ENCODE data around the gene KDELR3. TPM values are rescaled to one million over a fixed set of nuclear protein-coding genes. Genes with fewer than 3 reads are reported as not detected.
A peak's percentile ranks its signal among the peaks of the same experiment; 100 is the strongest.

The KDELR3 gene
- total and polyA plus RNA-seq, 2 donors, result 1.9 to 2.3 TPM

GRCh38 chr22:38453066-38453672 is 14.7 kb upstream of the KDELR3 start:
- 96% methylated on average over 11 of the region's 11 CpGs for WGBS

GRCh38 chr22:38453996-38454352 is 13.9 kb upstream of the KDELR3 start:
- peaks cover 0 to 3% of the 10 kb centered on the region in 2 donors for H3K9me3 ChIP-seq (ENCODE audit: control insufficient read depth in 2 of 2, insufficient read depth in 1 of 2, low read length in 1 of 2)
- peaks cover 0 to 90% of the 10 kb centered on the region in 2 donors for H3K27me3 ChIP-seq (ENCODE audit: control insufficient read depth in 2 of 2, insufficient read depth in 1 of 2, low read length in 1 of 2)
- H3K4me1 ChIP-seq (ENCODE audit: control insufficient read depth in 2 of 2, insufficient read depth in 2 of 2, low read length in 2 of 2), result peaks cover 21 to 30% of the 10 kb centered on the region in 2 donors
- no peak for DNase-seq (ENCODE audit: low read depth in 6 of 9, low spot score in 9 of 9)
- H3K4me3 ChIP-seq (ENCODE audit: low read length in 2 of 2), result peak overlapping the region; percentile 19 to 64
- 30% methylated on average over 3 of the region's 3 CpGs for WGBS
- no peak overlapping the region for H3K27ac ChIP-seq (ENCODE audit: low read depth in 1 of 2, low read length in 1 of 2)
- no peaks in the 10 kb centered on the region for H3K36me3 ChIP-seq (ENCODE audit: control insufficient read depth in 2 of 2, insufficient read depth in 2 of 2, low read length in 1 of 2)

More at GRCh38 chr22:38453066-38453672, 14.7 kb upstream of the KDELR3 start:
- Histone ChIP-seq H3K9me3 (ENCODE audit: control insufficient read depth in 2 of 2, insufficient read depth in 1 of 2, low read length in 1 of 2) (peaks cover 0 to 3% of the 10 kb centered on the region in 2 donors), H3K4me1 (ENCODE audit: control insufficient read depth in 2 of 2, insufficient read depth in 2 of 2, low read length in 2 of 2) (peaks cover 21 to 28% of the 10 kb centered on the region in 2 donors), H3K27ac (ENCODE audit: low read depth in 1 of 2, low read length in 1 of 2) (no peak overlapping the region), H3K4me3 (ENCODE audit: low read length in 2 of 2) (no peak overlapping the region), H3K27me3 (ENCODE audit: control insufficient read depth in 2 of 2, insufficient read depth in 1 of 2, low read length in 1 of 2) (peaks cover 0 to 92% of the 10 kb centered on the region in 2 donors), H3K36me3 (ENCODE audit: control insufficient read depth in 2 of 2, insufficient read depth in 2 of 2, low read length in 1 of 2) (no peaks in the 10 kb centered on the region)
- DNase-seq (ENCODE audit: low read depth in 6 of 9, low spot score in 9 of 9), result no peak

- peak in 5 of 9 donors; percentile 47 to 82 (median 63) for DNase-seq (ENCODE audit: low read depth in 6 of 9, low spot score in 9 of 9)
- peaks cover 0 to 88% of the 10 kb centered on the region in 2 donors for H3K27me3 ChIP-seq (ENCODE audit: control insufficient read depth in 2 of 2, insufficient read depth in 1 of 2, low read length in 1 of 2)
Observed at GRCh38 chr22:38454353-38455075, 13.4 kb upstream of the KDELR3 start.

GRCh38 chr22:38455076-38455529 is 12.8 kb upstream of the KDELR3 start, which contains the start of gene KCNJ4:
Gene KCNJ4 (minus strand): TSS chr22:38455199. CDS start chr22:38428132, 27,067 bp downstream.
- Histone ChIP-seq H3K4me1 (ENCODE audit: control insufficient read depth in 2 of 2, insufficient read depth in 2 of 2, low read length in 2 of 2) (peaks cover 27 to 41% of the 10 kb centered on the region in 2 donors), H3K36me3 (ENCODE audit: control insufficient read depth in 2 of 2, insufficient read depth in 2 of 2, low read length in 1 of 2) (no peaks in the 10 kb centered on the region), H3K9me3 (ENCODE audit: control insufficient read depth in 2 of 2, insufficient read depth in 1 of 2, low read length in 1 of 2) (peaks cover 0 to 3% of the 10 kb centered on the region in 2 donors), H3K27me3 (ENCODE audit: control insufficient read depth in 2 of 2, insufficient read depth in 1 of 2, low read length in 1 of 2) (peaks cover 0 to 86% of the 10 kb centered on the region in 2 donors), H3K27ac (ENCODE audit: low read depth in 1 of 2, low read length in 1 of 2) (no peak within 1 kb of the TSS), H3K4me3 (ENCODE audit: low read length in 2 of 2) (peak within 1 kb of the TSS; percentile 19 to 64)
- under 1% methylated on average over 75 of the region's 76 CpGs for WGBS
- DNase-seq (ENCODE audit: low read depth in 6 of 9, low spot score in 9 of 9), result no peak

More at GRCh38 chr22:38454353-38455075, 13.4 kb upstream of the KDELR3 start:
- H3K36me3 ChIP-seq (ENCODE audit: control insufficient read depth in 2 of 2, insufficient read depth in 2 of 2, low read length in 1 of 2), result no peaks in the 10 kb centered on the region
- 2% methylated on average over 67 of the region's 67 CpGs for WGBS
- H3K4me1 ChIP-seq (ENCODE audit: control insufficient read depth in 2 of 2, insufficient read depth in 2 of 2, low read length in 2 of 2), result peaks cover 23 to 35% of the 10 kb centered on the region in 2 donors
- H3K9me3 ChIP-seq (ENCODE audit: control insufficient read depth in 2 of 2, insufficient read depth in 1 of 2, low read length in 1 of 2), result peaks cover 0 to 3% of the 10 kb centered on the region in 2 donors
- peak overlapping the region; percentile 19 to 64 for H3K4me3 ChIP-seq (ENCODE audit: low read length in 2 of 2)
- H3K27ac ChIP-seq (ENCODE audit: low read depth in 1 of 2, low read length in 1 of 2), result no peak overlapping the region

- H3K4me3 ChIP-seq (ENCODE audit: low read length in 2 of 2), result peak overlapping the region in 1 of 2 donors; percentile 64
- peaks cover 31 to 47% of the 10 kb centered on the region in 2 donors for H3K4me1 ChIP-seq (ENCODE audit: control insufficient read depth in 2 of 2, insufficient read depth in 2 of 2, low read length in 2 of 2)
- DNase-seq (ENCODE audit: low read depth in 6 of 9, low spot score in 9 of 9), result peak in 5 of 9 donors; percentile 52 to 81 (median 60)
- H3K9me3 ChIP-seq (ENCODE audit: control insufficient read depth in 2 of 2, insufficient read depth in 1 of 2, low read length in 1 of 2), result peaks cover 0 to 3% of the 10 kb centered on the region in 2 donors
- no peak overlapping the region for H3K27ac ChIP-seq (ENCODE audit: low read depth in 1 of 2, low read length in 1 of 2)
- H3K27me3 ChIP-seq (ENCODE audit: control insufficient read depth in 2 of 2, insufficient read depth in 1 of 2, low read length in 1 of 2), result peaks cover 0 to 85% of the 10 kb centered on the region in 2 donors
- WGBS, result under 1% methylated on average over 90 of the region's 90 CpGs
- H3K36me3 ChIP-seq (ENCODE audit: control insufficient read depth in 2 of 2, insufficient read depth in 2 of 2, low read length in 1 of 2), result no peaks in the 10 kb centered on the region
Observed at GRCh38 chr22:38455530-38456271, 12.2 kb upstream of the KDELR3 start.

GRCh38 chr22:38456272-38456835 is 11.5 kb upstream of the KDELR3 start:
- Histone ChIP-seq H3K9me3 (ENCODE audit: control insufficient read depth in 2 of 2, insufficient read depth in 1 of 2, low read length in 1 of 2) (peaks cover 0 to 3% of the 10 kb centered on the region in 2 donors), H3K27ac (ENCODE audit: low read depth in 1 of 2, low read length in 1 of 2) (no peak overlapping the region), H3K4me3 (ENCODE audit: low read length in 2 of 2) (peak overlapping the region in 1 of 2 donors; percentile 64), H3K27me3 (ENCODE audit: control insufficient read depth in 2 of 2, insufficient read depth in 1 of 2, low read length in 1 of 2) (peaks cover 0 to 84% of the 10 kb centered on the region in 2 donors), H3K36me3 (ENCODE audit: control insufficient read depth in 2 of 2, insufficient read depth in 2 of 2, low read length in 1 of 2) (no peaks in the 10 kb centered on the region), H3K4me1 (ENCODE audit: control insufficient read depth in 2 of 2, insufficient read depth in 2 of 2, low read length in 2 of 2) (peaks cover 37 to 54% of the 10 kb centered on the region in 2 donors)
- DNase-seq (ENCODE audit: low read depth in 6 of 9, low spot score in 9 of 9), result no peak
- 46% methylated on average over 17 of the region's 17 CpGs for WGBS

GRCh38 chr22:38456841-38457699 is 10.8 kb upstream of the KDELR3 start:
- no peak overlapping the region for H3K27ac ChIP-seq (ENCODE audit: low read depth in 1 of 2, low read length in 1 of 2)
- H3K4me3 ChIP-seq (ENCODE audit: low read length in 2 of 2), result no peak overlapping the region
- H3K9me3 ChIP-seq (ENCODE audit: control insufficient read depth in 2 of 2, insufficient read depth in 1 of 2, low read length in 1 of 2), result peaks cover 0 to 5% of the 10 kb centered on the region in 2 donors
- H3K27me3 ChIP-seq (ENCODE audit: control insufficient read depth in 2 of 2, insufficient read depth in 1 of 2, low read length in 1 of 2), result peaks cover 0 to 84% of the 10 kb centered on the region in 2 donors
- no peak for DNase-seq (ENCODE audit: low read depth in 6 of 9, low spot score in 9 of 9)
- 92% methylated on average over 14 of the region's 14 CpGs for WGBS
- H3K36me3 ChIP-seq (ENCODE audit: control insufficient read depth in 2 of 2, insufficient read depth in 2 of 2, low read length in 1 of 2), result no peaks in the 10 kb centered on the region
- peaks cover 42 to 61% of the 10 kb centered on the region in 2 donors for H3K4me1 ChIP-seq (ENCODE audit: control insufficient read depth in 2 of 2, insufficient read depth in 2 of 2, low read length in 2 of 2)

GRCh38 chr22:38460426-38460840 is 7.5 kb upstream of the KDELR3 start:
- H3K9me3 ChIP-seq (ENCODE audit: control insufficient read depth in 2 of 2, insufficient read depth in 1 of 2, low read length in 1 of 2), result peaks cover 0 to 2% of the 10 kb centered on the region in 2 donors
- peaks cover 44 to 68% of the 10 kb centered on the region in 2 donors for H3K4me1 ChIP-seq (ENCODE audit: control insufficient read depth in 2 of 2, insufficient read depth in 2 of 2, low read length in 2 of 2)
- H3K36me3 ChIP-seq (ENCODE audit: control insufficient read depth in 2 of 2, insufficient read depth in 2 of 2, low read length in 1 of 2), result no peaks in the 10 kb centered on the region
- no peak overlapping the region for H3K27ac ChIP-seq (ENCODE audit: low read depth in 1 of 2, low read length in 1 of 2)
- peaks cover 0 to 65% of the 10 kb centered on the region in 2 donors for H3K27me3 ChIP-seq (ENCODE audit: control insufficient read depth in 2 of 2, insufficient read depth in 1 of 2, low read length in 1 of 2)
- H3K4me3 ChIP-seq (ENCODE audit: low read length in 2 of 2), result no peak overlapping the region
- no peak for DNase-seq (ENCODE audit: low read depth in 6 of 9, low spot score in 9 of 9)
- WGBS, result 76% methylated on average over 8 of the region's 8 CpGs
